Medulla oblongata (tissue), 1 donor: ENCODE data around the gene DAPK2.
A peak's percentile ranks its signal among the peaks of the same experiment; 100 is the strongest.
"Not testable (repeated sequence)": the region's sequence is repeated elsewhere in the genome, so short reads cannot be mapped to it uniquely, and the experiment has no call there.

ENCODE experiments used
- DNase-seq: peaks from one replicate; pipeline ENCODE4 v3.0.0-alpha.2; 2015; ENCODE audit errors: extremely low spot score

DAPK2 gene

GRCh38 chr15:63974021-63974420 lies 72.3 kb downstream of the DAPK2 start:
- DNase-seq: no peak

- no peak for DNase-seq
Observed at GRCh38 chr15:63973212-63974009, 72.9 kb downstream of the DAPK2 start.

- no peak for DNase-seq
Observed at GRCh38 chr15:63972801-63973200, 73.5 kb downstream of the DAPK2 start.

DNA sequence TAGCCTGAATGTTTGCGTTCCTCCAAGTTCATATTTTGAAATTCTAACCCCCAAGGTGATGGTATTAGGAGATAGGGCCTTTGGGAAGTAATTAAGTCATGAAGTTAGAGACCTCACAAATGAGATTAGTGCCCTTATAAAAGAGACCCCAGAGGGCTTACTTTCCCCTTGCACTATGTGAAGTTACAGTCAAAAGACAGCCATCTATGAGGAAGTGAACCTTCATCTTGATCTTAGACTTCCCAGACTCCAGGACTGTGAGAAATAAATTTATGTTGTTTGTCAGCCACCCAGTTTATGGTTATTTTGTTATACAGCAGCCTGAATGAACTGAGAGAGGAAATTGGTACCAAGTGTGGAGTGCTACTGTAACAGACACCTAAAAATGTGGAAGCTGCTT lies 74.4 kb downstream of the DAPK2 start:
- no peak for DNase-seq

DNA sequence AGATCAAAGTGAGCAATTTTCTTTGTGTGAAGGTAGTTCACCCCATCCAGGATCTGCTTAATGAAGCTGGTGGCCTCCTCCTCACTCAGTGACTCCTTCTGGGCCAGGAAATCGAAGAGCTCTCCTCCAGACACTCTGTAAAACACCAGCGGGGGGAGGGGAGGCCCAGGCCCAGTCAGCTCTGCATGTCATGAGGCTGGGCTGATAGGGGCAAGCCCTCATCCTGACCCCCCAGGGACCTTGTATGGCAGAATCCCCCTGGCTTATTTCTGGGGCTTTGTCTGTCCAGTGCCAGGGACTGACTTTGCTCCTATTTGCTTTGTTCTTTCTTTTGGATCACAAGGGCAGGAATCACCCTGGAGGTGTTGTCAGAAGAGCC lies 74.9 kb downstream of the DAPK2 start:
- no peak for DNase-seq

DNA sequence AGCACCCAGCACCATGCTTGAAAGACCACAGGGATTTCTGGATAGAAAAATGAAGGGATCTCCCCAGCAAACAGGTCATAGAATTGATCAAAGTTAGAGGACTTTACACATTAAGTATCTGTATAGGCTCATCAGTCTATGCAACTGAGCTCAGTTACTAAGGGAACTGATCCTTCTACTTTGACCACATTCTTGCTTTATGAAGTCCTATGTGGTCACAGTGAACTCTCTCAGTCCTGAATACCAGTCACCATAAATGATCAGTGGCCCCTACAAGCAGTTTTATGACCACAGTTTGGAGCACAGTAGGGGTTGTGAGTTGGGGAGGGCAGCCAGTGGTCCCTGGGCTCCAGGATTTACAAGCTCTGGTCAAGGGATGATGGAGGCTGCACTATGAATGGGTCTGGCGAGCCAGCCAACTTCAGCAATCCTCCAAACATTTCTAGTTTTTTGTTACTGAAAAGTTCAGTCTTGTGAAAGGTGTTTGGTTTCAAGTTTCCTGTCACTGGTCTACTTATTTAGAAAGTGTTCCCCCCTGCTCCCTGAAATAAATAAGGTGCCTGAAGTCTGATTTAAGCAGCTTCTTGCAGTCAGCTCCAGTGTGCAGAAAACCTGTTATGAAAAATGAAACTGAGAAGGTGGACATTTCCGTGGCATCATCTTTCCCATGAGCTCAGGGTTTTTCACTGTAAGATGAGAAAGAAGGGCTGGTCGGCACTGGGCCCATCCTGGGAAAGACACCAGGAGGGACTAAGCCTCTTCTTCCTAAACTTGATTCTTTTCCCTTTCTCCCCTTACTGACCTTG lies 75.5 kb downstream of the DAPK2 start:
- no peak for DNase-seq

GRCh38 chr15:63969652-63970421 lies 76.4 kb downstream of the DAPK2 start:
- no peak for DNase-seq

- DNase-seq: peak; percentile 37
Observed at GRCh38 chr15:63968700-63969099, 77.6 kb downstream of the DAPK2 start.

DNA sequence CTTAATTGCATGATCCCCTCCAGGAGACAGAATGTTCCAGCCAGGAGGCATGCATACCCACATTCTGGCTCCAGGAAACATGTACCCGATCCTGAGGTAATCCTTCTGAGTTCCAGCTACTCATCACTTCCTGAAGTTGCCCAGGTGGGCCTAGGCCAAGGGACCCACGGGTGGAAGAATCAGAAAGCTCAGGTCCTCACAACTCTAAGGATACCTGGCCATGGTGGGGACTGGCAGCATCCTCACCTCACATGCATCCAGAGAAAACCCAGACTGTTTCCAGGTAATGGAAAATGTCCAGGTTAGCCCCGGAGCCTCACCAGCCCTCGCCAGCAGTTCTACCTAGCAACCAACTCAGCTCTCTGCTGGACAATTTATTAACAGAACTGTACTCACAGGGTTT lies 78.2 kb downstream of the DAPK2 start:
- no peak for DNase-seq

GRCh38 chr15:63967616-63968015 lies 78.7 kb downstream of the DAPK2 start:
- DNase-seq: no peak

DNA sequence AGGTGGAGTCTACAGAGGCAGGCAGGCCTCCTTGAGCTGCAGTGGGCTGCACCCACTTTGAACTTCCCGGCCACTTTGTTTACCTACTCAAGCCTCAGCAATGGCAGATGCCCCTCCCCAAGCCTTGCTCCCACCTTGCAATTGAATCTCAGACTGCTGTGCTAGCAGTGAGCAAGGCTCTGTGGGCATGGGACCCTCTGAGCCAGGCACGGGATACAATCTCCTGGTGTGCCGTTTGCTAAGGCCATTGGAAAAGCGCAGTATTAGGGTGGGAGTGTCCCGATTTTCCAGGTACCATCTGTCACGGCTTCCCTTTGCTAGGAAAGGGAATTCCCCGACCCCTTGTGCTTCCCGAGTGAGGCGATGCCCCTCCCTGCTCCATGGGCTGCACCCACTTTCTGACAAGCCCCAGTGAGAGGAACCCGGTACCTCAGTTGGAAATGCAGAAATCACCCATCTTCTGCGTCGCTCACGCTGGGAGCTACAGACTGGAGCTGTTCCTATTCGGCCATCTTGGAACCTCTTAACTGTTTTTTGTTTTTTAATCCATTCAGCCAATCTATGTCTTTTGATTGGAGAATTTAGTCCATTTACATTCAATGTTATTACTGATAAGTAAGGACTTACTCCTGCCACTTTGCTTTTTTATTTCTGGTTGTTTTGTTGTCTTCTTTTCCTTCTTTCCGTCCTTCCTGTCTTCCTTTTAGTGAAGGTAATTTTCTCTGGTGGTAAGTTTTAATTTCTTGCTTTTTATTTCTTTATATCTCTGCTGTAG lies 83.2 kb downstream of the DAPK2 start:
- DNase-seq: not testable (repeated sequence)

DNA sequence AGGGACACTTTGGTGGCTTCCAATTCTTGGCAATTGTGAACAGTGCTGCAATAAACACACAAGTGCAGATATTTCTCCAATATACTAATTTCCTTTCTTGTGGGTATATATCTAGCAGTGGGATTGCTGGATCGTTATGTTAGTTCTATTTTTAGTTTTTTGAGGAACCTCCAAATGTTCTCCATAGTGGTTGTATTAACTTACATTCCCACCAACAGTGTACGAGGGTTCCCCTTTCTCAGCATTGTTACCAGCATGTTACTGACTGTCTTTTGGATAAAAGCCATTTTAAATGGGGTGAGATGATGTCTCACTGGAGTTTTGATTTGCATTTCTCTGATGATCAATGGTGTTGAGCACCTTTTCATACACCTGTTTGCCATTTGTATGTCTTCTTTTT lies 92.8 kb downstream of the DAPK2 start:
- no peak for DNase-seq

GRCh38 chr15:63950911-63951481 lies 95.3 kb downstream of the DAPK2 start:
- DNase-seq: no peak

- DNase-seq: no peak
Observed at GRCh38 chr15:63948971-63949370, 97.3 kb downstream of the DAPK2 start.

DNA sequence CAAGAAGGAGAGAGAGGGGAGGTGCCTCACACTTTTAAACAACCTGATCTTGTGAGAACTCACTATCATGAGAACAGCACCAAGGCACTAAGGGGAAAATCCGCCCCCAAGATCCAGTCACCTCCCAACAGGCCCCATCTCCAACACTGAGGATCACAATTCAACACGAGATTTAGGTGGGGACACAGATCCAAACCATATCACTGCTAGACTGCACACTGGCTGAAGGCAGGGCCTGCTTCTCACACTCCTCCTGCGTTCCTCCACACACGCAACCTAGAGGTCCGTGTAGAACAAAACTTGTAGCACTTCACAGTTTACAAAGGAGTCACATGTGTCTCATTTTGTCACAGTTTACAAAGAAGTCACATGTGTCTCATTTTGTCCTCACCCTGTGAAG lies 97.8 kb downstream of the DAPK2 start:
- DNase-seq: no peak

DNA sequence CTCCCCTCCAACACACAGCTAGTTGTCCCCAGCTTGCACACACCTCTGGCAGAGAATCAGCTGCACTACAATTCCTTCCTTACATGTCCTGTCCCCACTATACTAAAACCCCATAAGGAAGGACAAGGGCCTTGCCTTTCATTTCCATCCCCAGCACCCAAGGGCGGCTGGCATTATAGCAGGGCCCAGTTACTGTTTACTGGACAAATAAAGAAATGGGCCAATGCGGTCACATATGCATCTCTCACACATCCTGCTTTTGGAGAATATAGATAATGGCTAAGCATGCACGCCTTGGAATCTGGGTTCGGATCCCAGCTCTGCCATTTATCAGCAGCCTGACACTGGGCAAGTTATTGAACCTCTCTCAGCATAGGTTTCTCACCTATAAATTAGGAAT lies 99.1 kb downstream of the DAPK2 start:
- DNase-seq: no peak

DNA sequence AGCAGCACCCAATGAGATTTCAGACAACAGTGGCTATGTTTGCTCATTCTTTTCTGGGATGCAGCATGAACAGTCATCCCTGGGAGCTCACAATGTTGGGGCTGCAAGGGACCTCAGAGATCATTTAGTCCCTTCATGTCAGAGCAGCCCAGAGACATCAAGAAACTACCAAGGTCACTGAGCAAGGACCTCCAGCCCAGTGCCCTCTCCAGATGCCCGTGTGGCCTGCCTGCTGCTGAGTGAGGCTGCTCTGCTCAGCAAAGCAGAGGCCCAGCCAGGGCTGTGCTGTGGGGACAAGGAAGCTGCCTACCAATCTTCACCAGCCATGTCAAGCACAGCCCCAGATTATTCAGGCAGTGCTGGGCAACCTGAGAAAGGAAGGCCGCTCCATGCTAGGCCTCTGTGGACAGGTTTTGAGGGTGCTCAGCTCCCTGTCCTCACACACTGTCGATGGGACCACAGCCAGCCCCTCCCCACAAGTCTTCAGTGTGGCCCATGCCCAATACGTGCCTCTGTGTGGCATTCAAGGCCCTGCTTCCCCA lies 99.7 kb downstream of the DAPK2 start:
- no peak for DNase-seq

DNA sequence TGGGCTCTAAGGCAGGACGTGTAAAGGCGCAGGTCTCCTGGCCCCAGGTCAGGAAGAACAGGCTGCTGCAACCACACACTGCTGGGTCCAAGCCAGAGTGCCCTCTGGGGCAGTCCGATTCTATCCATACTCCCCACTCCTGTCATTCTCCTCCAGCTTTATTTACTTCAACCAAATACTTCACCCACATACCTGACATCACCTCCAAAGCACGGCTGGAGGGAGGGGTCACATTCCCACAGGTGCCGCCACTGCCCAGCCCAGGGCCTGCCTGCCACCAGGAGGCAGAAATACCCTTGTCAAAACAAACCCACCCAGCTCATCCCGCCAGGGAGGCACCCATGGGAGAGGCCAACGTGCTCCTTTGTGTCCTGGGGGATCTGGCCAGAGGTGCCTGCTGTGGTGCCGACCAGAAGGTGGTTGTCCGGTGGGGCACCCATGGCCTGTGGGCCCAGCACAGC lies 100.4 kb downstream of the DAPK2 start:
- DNase-seq: no peak

- peak; percentile 77 for DNase-seq
Observed at GRCh38 chr15:63945007-63945788, 101.1 kb downstream of the DAPK2 start.

DNA sequence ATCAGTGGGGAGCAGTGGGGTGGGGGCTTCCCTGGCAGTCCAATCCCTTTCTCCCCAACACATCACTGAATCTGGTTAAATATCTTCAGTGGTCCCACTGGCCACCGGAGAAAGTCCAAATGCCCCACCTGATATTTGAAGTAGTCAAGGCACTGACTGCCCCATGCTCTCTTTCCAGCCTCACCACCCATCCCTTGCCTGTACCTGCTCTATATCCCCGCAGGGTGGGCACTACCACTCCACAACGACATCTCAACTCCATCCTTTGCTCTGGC lies 101.7 kb downstream of the DAPK2 start:
- DNase-seq: no peak
